Measurements from ENCODE around the gene AP3S1.

The AP3S1 gene

DNA sequence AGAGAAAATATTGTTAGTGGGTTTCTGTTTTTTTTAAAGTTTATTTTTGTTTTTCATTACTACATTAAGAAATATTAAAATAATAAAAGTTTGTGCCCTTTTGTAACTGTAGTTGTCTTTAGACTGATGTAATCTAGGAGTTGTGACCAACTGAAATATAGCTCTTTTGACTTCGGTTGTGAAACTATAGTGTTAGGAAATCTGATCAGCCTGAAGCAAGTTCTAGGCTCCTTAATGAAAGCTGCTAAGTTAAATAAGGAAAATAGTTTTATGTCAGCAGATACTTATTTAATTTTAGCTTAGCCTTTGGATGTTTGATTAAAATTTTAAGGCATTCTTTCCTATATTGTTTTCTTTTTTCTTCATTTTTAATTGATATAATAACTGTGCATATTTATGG lies 14.2 kb downstream of the AP3S1 start:
- H3K9ac ChIP-seq (ENCODE audit: insufficient read length, low read depth) = no peak overlapping the region
- H3K27me3 ChIP-seq (ENCODE audit: insufficient read depth, insufficient read length) = no peaks in the 10 kb centered on the region
- H3K9me3 ChIP-seq (ENCODE audit: insufficient read depth, low read length) = 0 out of 2 replicates have a peak, but pooled peaks cover 9% of the 10 kb centered on the region
- DNase-seq (ENCODE audit: low read depth, low spot score) = no peak
- TF ChIP-seq YY1 (IDR thresholded peaks at IDR 0.05; ENCODE audit: insufficient read depth, insufficient read length) = no peak
- no peak for TF ChIP-seq ZNF274 (IDR thresholded peaks at IDR 0.05; ENCODE audit: low read depth, low read length)
- no peak for TF ChIP-seq SUZ12 (IDR thresholded peaks at IDR 0.05; ENCODE audit: extremely low read depth, insufficient read depth, insufficient read length)
- H3K4me1 ChIP-seq (ENCODE audit: insufficient read depth, insufficient read length) = no peaks in the 10 kb centered on the region
- H3K4me3 ChIP-seq (ENCODE audit: insufficient read length, low read depth) = no peak overlapping the region
- no peaks in the 10 kb centered on the region for H3K36me3 ChIP-seq (ENCODE audit: insufficient read depth, insufficient read length, low read length)

DNA sequence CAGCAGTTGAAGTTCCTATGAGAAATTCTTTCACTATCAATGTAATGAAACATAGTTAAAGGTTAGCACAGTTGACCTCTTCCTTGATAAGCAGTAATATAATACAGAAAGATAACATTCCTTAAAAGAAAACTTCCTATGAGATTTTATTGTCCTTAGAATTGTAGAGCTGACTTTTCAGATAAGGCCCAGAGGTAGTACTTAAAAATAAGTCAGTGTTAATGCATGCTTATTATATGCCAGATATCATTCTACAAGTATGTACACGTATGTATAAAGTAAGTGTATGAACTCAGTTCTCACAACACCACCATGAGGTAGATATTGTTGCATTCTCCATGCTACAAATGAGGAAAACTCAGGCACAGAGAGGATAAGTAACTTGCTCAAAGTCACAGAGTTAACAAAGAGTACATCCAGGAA lies 15.3 kb downstream of the AP3S1 start:
- no peak for DNase-seq (ENCODE audit: low read depth, low spot score)
- H3K4me1 ChIP-seq (ENCODE audit: insufficient read depth, insufficient read length) = no peaks in the 10 kb centered on the region
- 0 out of 2 replicates have a peak, but pooled peaks cover 9% of the 10 kb centered on the region for H3K9me3 ChIP-seq (ENCODE audit: insufficient read depth, low read length)
- H3K27me3 ChIP-seq (ENCODE audit: insufficient read depth, insufficient read length) = no peaks in the 10 kb centered on the region
- no peak overlapping the region for H3K9ac ChIP-seq (ENCODE audit: insufficient read length, low read depth)
- H3K36me3 ChIP-seq (ENCODE audit: insufficient read depth, insufficient read length, low read length) = no peaks in the 10 kb centered on the region
- H3K4me3 ChIP-seq (ENCODE audit: insufficient read length, low read depth) = no peak overlapping the region
- TF ChIP-seq YY1 (IDR thresholded peaks at IDR 0.05; ENCODE audit: insufficient read depth, insufficient read length) = no peak
- no peak for TF ChIP-seq SUZ12 (IDR thresholded peaks at IDR 0.05; ENCODE audit: extremely low read depth, insufficient read depth, insufficient read length)
- TF ChIP-seq ZNF274 (IDR thresholded peaks at IDR 0.05; ENCODE audit: low read depth, low read length) = no peak

DNA sequence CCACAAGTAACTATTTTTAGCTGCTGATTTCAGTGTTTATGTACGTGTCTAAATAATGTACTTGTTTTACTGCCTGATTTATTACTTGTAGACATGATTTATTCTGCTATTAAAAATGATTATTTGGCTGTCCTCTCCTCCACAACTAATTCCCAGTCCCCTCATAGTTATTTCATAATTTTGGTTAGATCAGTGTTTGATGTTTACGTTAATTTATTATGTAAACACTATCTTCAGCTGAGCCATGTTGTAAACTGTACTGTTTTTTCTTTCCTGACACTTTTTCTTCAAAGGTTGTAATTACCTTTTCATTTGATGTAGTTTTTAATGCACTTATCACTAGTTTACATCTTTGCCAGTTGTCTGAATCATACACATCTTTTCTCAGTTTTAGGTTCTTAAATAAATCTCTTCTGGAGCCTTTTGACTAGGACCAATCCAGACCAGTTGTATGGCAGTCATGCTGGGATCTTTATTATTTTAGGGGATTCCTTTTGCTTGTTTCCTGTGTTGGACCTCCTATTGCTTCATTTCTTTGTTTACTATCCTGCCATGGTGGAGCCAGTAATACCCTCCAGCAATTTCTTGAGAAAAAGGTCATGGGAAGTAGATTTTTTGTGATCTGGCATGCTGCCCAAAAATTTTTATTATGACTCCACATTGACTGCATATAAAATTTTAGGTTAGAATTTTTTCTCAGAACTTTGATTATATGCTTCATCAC lies 16.1 kb downstream of the AP3S1 start:
- Histone ChIP-seq H3K9ac (ENCODE audit: insufficient read length, low read depth) (no peak overlapping the region), H3K4me1 (ENCODE audit: insufficient read depth, insufficient read length) (no peaks in the 10 kb centered on the region), H3K4me3 (ENCODE audit: insufficient read length, low read depth) (no peak overlapping the region), H3K36me3 (ENCODE audit: insufficient read depth, insufficient read length, low read length) (no peaks in the 10 kb centered on the region), H3K9me3 (ENCODE audit: insufficient read depth, low read length) (0 out of 2 replicates have a peak, but pooled peaks cover 9% of the 10 kb centered on the region), H3K27me3 (ENCODE audit: insufficient read depth, insufficient read length) (no peaks in the 10 kb centered on the region)
- TF ChIP-seq YY1 (IDR thresholded peaks at IDR 0.05; ENCODE audit: insufficient read depth, insufficient read length) = no peak
- no peak for DNase-seq (ENCODE audit: low read depth, low spot score)

DNA sequence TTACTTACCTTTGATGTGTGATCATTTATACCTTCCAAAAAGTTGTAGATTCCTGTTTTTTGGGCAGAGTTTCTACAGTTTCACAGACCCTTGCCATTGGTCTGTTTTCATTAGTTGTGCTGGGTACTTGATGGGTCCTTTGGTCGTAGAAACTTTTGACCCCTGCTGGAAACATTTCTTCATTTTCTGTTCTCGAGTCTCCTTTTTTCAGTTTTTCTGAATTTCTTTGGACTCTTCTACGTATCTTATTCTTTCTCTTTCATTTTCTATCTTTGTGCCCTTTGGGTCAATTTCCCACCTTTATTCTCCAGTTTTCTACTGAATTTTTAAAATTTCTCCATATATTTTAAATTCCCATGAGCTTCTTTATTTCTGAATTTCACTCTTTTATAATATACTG lies 16.7 kb downstream of the AP3S1 start:
- no peak for DNase-seq (ENCODE audit: low read depth, low spot score)
- H3K4me1 ChIP-seq (ENCODE audit: insufficient read depth, insufficient read length) = no peaks in the 10 kb centered on the region
- TF ChIP-seq YY1 (IDR thresholded peaks at IDR 0.05; ENCODE audit: insufficient read depth, insufficient read length) (no peak), ZNF274 (IDR thresholded peaks at IDR 0.05; ENCODE audit: low read depth, low read length) (no peak), SUZ12 (IDR thresholded peaks at IDR 0.05; ENCODE audit: extremely low read depth, insufficient read depth, insufficient read length) (no peak)
- H3K9me3 ChIP-seq (ENCODE audit: insufficient read depth, low read length) = 0 out of 2 replicates have a peak, but pooled peaks cover 6% of the 10 kb centered on the region
- no peaks in the 10 kb centered on the region for H3K27me3 ChIP-seq (ENCODE audit: insufficient read depth, insufficient read length)
- no peaks in the 10 kb centered on the region for H3K36me3 ChIP-seq (ENCODE audit: insufficient read depth, insufficient read length, low read length)
- no peak overlapping the region for H3K9ac ChIP-seq (ENCODE audit: insufficient read length, low read depth)
- H3K4me3 ChIP-seq (ENCODE audit: insufficient read length, low read depth) = no peak overlapping the region

DNA sequence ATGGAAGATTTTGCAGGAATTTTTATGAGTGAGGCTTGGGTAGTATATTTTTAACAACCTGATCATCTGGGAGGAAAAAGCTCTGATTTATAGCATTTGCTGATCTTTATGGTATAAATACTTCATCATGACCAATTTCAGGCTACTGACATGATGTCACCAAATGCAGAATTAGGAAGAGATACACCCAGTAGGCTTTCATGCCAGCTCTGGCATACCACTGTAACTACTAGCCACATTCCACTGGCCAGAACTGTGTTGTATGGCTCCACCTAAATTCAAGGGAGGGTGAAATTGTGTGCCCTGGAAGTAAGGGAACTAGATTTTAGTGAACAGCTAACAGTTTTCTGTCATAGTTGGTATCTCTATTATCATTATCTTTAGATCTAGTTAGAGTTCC lies 17.6 kb downstream of the AP3S1 start:
- Histone ChIP-seq H3K4me3 (ENCODE audit: insufficient read length, low read depth) (no peak overlapping the region), H3K4me1 (ENCODE audit: insufficient read depth, insufficient read length) (no peaks in the 10 kb centered on the region), H3K36me3 (ENCODE audit: insufficient read depth, insufficient read length, low read length) (no peaks in the 10 kb centered on the region), H3K9me3 (ENCODE audit: insufficient read depth, low read length) (no peaks in the 10 kb centered on the region), H3K27me3 (ENCODE audit: insufficient read depth, insufficient read length) (no peaks in the 10 kb centered on the region), H3K9ac (ENCODE audit: insufficient read length, low read depth) (no peak overlapping the region)
- DNase-seq (ENCODE audit: low read depth, low spot score) = no peak
- TF ChIP-seq YY1 (IDR thresholded peaks at IDR 0.05; ENCODE audit: insufficient read depth, insufficient read length) (no peak), ZNF274 (IDR thresholded peaks at IDR 0.05; ENCODE audit: low read depth, low read length) (no peak), SUZ12 (IDR thresholded peaks at IDR 0.05; ENCODE audit: extremely low read depth, insufficient read depth, insufficient read length) (no peak)

DNA sequence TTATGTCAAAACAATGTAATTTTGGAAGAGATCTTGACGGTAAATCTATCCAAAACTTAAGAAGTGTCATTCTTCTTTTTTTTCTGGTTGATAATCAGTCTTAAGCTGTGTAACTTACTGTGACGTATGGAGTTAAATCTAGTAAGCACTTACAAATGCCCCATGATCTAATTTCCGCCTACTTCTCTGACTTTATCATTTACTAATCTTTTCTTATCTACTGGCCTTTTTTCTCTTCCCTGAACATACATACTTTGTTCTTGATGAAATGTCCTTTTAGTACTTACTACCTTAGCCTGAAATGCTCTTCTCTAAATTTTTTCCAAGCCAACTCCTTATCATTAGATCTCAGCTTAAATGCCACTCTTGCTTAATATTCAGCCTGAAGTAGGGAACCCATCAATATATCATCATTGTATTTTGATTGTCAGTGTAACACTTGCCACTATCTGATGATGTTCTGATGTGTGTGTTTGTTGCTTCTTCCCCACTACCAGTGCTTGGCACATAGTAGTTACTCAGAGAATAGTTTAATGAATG lies 27.6 kb downstream of the AP3S1 start:
- Histone ChIP-seq H3K36me3 (ENCODE audit: insufficient read depth, insufficient read length, low read length) (peaks cover 8% of the 10 kb centered on the region), H3K9me3 (ENCODE audit: insufficient read depth, low read length) (no peaks in the 10 kb centered on the region), H3K4me1 (ENCODE audit: insufficient read depth, insufficient read length) (no peaks in the 10 kb centered on the region), H3K9ac (ENCODE audit: insufficient read length, low read depth) (no peak overlapping the region), H3K27me3 (ENCODE audit: insufficient read depth, insufficient read length) (no peaks in the 10 kb centered on the region), H3K4me3 (ENCODE audit: insufficient read length, low read depth) (no peak overlapping the region)
- DNase-seq (ENCODE audit: low read depth, low spot score) = no peak
- TF ChIP-seq SUZ12 (IDR thresholded peaks at IDR 0.05; ENCODE audit: extremely low read depth, insufficient read depth, insufficient read length) (no peak), YY1 (IDR thresholded peaks at IDR 0.05; ENCODE audit: insufficient read depth, insufficient read length) (no peak), ZNF274 (IDR thresholded peaks at IDR 0.05; ENCODE audit: low read depth, low read length) (no peak)

DNA sequence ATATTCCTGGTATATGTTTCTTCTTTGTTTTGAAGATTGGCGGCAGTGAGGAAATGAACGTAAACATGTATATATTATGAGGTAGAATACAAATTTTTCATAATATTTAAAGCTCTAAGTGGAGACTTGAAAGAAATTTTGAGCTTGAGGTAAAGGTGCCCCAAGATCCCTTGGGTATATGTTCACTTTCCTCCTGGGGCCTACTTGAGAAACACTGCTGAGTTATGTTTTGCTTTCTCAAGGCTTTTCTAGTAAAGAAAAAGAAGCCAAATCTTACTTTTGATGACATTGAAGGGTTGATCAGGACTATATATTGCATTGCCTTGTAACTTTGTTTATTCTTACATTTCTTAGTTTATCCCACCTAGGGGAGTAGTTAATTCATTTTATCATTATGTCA lies 30.7 kb downstream of the AP3S1 start:
- Histone ChIP-seq H3K27me3 (ENCODE audit: insufficient read depth, insufficient read length) (no peaks in the 10 kb centered on the region), H3K36me3 (ENCODE audit: insufficient read depth, insufficient read length, low read length) (peaks cover 8% of the 10 kb centered on the region), H3K9me3 (ENCODE audit: insufficient read depth, low read length) (no peaks in the 10 kb centered on the region), H3K4me3 (ENCODE audit: insufficient read length, low read depth) (no peak overlapping the region), H3K9ac (ENCODE audit: insufficient read length, low read depth) (no peak overlapping the region), H3K4me1 (ENCODE audit: insufficient read depth, insufficient read length) (no peaks in the 10 kb centered on the region)
- DNase-seq (ENCODE audit: low read depth, low spot score) = no peak
- TF ChIP-seq ZNF274 (IDR thresholded peaks at IDR 0.05; ENCODE audit: low read depth, low read length) (no peak), SUZ12 (IDR thresholded peaks at IDR 0.05; ENCODE audit: extremely low read depth, insufficient read depth, insufficient read length) (no peak), YY1 (IDR thresholded peaks at IDR 0.05; ENCODE audit: insufficient read depth, insufficient read length) (no peak)
